Choroid plexus epithelial cell (primary cell): ENCODE measurements around the gene ACOX3.
"Not testable (repeated sequence)": the region's sequence is repeated elsewhere in the genome, so short reads cannot be mapped to it uniquely, and the experiment has no call there.

Source experiments
- DNase-seq: peaks from one replicate; pipeline ENCODE4 v3.0.0-alpha.2; 2010; ENCODE audit warnings: low read depth
- H3K4me3 ChIP-seq: 2 replicates; pipeline ENCODE4 v1.5.1; 2011; ENCODE audit warnings: low read depth, mild to moderate bottlenecking, control low read depth, low read length, moderate library complexity
- TF ChIP-seq, protein P1 (sequence below): conservative IDR thresholded peaks from 2 replicates; pipeline ENCODE4 v1.5.1; 2011; ENCODE audit warnings: low read depth, mild to moderate bottlenecking, control low read depth, inconsistent platforms, low read length, moderate library complexity

Gene ACOX3

DNA sequence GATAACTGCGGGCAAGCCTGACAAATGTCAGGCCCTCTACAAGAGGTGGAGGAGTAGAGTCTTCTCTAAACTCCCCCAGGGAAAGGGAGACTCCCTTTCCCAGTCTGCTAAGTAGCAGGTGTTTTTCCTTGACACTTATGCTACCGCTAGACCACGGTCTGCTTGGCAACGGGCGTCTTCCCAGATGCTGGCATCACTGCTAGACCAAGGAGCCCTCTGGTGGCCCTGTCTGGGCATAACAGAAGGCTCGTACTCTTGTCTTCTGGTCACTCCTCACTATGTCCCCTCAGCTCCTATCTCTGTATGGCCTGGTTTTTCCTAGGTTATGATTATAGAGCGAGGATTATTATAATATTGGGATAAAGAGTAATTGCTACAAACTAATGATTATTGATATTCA, 33.6 kb downstream of the ACOX3 start:
- H3K4me3 ChIP-seq, result not testable (repeated sequence)
- peak; percentile 50 for DNase-seq
- TF ChIP-seq, protein P1, sequence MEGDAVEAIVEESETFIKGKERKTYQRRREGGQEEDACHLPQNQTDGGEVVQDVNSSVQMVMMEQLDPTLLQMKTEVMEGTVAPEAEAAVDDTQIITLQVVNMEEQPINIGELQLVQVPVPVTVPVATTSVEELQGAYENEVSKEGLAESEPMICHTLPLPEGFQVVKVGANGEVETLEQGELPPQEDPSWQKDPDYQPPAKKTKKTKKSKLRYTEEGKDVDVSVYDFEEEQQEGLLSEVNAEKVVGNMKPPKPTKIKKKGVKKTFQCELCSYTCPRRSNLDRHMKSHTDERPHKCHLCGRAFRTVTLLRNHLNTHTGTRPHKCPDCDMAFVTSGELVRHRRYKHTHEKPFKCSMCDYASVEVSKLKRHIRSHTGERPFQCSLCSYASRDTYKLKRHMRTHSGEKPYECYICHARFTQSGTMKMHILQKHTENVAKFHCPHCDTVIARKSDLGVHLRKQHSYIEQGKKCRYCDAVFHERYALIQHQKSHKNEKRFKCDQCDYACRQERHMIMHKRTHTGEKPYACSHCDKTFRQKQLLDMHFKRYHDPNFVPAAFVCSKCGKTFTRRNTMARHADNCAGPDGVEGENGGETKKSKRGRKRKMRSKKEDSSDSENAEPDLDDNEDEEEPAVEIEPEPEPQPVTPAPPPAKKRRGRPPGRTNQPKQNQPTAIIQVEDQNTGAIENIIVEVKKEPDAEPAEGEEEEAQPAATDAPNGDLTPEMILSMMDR, result peak; percentile 52

DNA sequence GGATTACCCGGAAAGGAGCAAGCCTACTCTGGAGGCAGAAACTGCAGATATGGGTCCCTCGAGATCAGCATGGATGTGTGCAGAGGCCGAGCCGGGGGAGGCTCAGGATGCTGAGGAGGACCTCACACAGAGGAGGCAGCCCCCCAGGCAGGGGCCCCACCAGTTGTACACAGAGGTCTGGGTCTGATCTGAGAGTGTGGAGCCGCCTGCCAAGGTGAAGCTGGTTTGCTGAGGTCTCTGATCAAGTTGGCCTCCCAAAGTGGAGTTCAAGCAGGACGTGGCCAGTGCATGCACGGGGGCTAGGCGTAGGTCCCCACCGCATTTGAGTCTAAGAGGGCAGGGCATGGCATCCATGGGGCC, 35.0 kb downstream of the ACOX3 start:
- DNase-seq, result no peak
- TF ChIP-seq, protein P1, result no peak
- no peak overlapping the region for H3K4me3 ChIP-seq

GRCh38 chr4:8404791-8405515, 35.6 kb downstream of the ACOX3 start:
- H3K4me3 ChIP-seq, result no peak overlapping the region
- DNase-seq, result no peak
- TF ChIP-seq, protein P1, result no peak

- no peak for DNase-seq
- H3K4me3 ChIP-seq, result no peak overlapping the region
- TF ChIP-seq, protein P1, result no peak
Observed at GRCh38 chr4:8403976-8404375, 36.5 kb downstream of the ACOX3 start.

DNA sequence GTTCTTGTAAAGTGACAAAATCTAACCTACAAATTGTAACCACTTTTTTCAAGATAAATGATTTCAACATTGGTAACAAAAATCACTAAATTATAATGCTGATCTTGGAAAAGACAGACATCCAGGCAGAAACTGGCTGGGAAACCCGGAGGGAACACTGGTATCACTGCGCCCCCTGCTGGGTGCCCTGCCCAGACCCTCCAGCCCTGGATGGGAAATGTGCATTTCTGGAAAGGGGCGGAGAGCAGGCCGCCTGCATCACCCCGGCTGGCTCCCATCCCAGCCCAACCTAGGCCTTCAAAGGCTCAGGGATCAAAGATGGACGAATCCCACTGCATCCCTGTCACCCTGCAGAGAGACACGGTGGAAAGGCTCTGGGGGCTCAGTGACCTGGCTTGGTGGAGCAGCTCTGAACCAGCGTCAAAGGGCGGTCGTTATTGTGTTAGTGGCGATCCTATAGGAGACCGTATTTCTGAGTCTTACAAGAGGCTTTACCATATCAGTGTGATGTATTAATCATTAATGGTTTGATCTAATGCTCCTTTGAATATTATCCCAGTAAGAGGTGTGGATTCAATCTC, 37.3 kb downstream of the ACOX3 start:
- DNase-seq, result peak; percentile 87
- no peak overlapping the region for H3K4me3 ChIP-seq
- TF ChIP-seq, protein P1, result peak; percentile 98

DNA sequence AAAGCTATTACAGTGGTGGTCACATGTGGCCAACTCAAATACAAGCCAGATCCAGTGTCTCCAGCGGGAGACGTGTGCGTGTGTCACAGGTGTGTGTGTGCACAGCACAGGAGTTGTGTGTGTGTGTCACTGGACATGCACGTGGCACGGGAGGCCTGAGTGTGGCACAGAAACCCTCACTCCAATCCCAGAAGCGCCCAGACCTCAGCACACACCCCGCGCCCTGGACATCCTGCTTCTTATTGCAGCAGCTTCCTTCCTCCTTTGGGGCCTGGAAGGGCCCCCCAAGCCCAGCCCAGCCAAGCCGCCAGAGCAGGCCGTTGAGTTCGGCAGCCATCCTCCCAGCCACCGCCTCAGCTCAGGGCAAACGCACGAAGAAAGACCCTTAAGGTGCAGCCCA, 37.9 kb downstream of the ACOX3 start:
- TF ChIP-seq, protein P1, result no peak
- no peak overlapping the region for H3K4me3 ChIP-seq
- no peak for DNase-seq

- no peak for DNase-seq
- H3K4me3 ChIP-seq, result no peak overlapping the region
- TF ChIP-seq, protein P1, result no peak
Observed at GRCh38 chr4:8402181-8402597, 38.3 kb downstream of the ACOX3 start.
